OCI-LY1 (cell line): ENCODE measurements around the gene CHMP2B.

Experiments
- CTCF ChIP-seq: fragments of 200-600 bp; sonication (generic), shearing (Covaris generic); IDR thresholded peaks from 2 replicates; pipeline ENCODE4 v1.5.1; 2017; ENCODE audit warnings: mild to moderate bottlenecking, antibody characterized with exemption, low read length, moderate library complexity, mixed read lengths
- EZH2 ChIP-seq: fragments of 200-600 bp; sonication (generic), shearing (Covaris generic); IDR thresholded peaks from 2 replicates; pipeline ENCODE4 v1.8.0; 2017; ENCODE audit warnings: borderline replicate concordance, mixed run types, mild to moderate bottlenecking, antibody characterized with exemption, low read length, moderate library complexity, mixed read lengths

- no peak for TF ChIP-seq CTCF
- no peak for TF ChIP-seq EZH2
These were observed 1.4 kb upstream of the CHMP2B start for GRCh38 chr3:87225659-87226058.
